GM18951 (cell line): ENCODE measurements around the gene COL23A1.

ENCODE experiments used
- POLR2A ChIP-seq: IDR thresholded peaks from 4 replicates; pipeline ENCODE4 v1.6.1; 2011; ENCODE audit warnings: mild to moderate bottlenecking; ENCODE audit not compliant: insufficient read length, insufficient read depth; ENCODE audit errors: extremely low read depth
- in situ Hi-C: fragments of 300-500 bp; cut with MboI; formaldehyde crosslinking; loops from one replicate; pipeline ENCODE4 v1.12.0; 2022; ENCODE audit warnings: low sequenced_read_pairs, mixed read lengths, inconsistent platforms; ENCODE audit not compliant: unreplicated experiment

COL23A1 gene

DNA sequence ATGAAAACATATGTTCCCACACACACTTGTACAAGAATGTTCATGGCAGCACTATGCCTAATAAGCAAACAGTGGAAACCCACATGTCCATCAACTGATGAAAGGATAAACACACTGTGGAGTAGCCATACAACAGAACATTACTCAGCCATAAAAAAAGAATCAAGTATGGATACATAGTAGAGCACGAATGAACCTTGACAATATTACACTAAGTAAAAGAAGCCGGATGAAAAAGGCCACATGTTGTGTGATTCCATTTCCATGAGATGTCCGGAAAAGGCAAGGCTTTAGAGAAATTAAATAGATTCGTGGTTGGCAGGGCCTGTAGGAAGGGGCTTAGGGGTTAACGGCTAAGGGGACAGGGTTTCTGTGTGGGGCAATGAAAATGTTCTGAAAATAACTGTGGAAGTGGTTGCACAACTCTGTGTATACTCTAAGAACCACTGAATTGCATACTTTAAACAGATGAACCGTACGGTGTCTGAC is 51.4 kb downstream of the COL23A1 start:
- TF ChIP-seq POLR2A = no peak
- in situ Hi-C loops = no loop called here

DNA sequence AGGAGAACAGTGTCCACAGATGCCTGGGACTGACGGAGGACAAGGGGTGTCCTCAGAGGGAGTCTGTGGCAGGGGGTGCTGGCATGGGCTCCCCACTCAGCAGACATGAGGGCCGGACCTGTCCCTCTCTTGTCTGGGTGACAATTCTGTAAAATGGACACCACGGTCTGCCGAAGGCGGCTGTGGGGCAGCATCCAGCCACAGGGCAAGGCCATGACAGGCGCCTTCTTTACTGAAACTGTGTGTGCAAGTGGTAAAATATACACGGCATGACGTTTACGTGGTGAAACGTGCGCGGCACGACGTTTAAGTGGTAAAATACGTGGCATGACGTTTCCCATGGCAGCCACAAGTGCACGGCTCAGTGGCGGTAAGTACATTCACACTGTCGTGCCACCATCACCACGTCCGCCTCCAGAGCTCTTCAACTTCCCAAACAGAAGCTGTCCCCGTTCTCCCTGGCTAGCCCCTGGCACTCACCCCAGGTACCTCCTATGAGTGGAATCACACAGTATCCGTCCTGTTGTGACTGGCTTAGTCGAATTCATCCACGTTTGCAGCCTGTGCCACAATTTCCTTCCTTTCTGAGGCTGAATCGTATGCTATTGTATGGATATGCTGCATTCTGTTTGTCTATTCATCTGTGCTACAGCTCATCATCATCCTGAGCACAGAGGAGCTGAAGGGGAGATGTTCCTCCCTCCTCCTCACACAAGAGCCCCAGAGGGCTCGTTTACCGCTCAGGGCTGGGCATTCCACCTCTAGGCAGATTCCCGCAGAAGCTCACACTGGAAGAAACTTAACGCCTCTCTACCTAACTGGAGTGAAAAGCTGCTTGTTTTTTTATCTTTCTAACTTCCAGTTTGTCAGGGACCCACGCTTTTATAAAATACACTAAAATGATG is 52.5 kb downstream of the COL23A1 start:
- no peak for TF ChIP-seq POLR2A
- in situ Hi-C loops = no loop called here

DNA sequence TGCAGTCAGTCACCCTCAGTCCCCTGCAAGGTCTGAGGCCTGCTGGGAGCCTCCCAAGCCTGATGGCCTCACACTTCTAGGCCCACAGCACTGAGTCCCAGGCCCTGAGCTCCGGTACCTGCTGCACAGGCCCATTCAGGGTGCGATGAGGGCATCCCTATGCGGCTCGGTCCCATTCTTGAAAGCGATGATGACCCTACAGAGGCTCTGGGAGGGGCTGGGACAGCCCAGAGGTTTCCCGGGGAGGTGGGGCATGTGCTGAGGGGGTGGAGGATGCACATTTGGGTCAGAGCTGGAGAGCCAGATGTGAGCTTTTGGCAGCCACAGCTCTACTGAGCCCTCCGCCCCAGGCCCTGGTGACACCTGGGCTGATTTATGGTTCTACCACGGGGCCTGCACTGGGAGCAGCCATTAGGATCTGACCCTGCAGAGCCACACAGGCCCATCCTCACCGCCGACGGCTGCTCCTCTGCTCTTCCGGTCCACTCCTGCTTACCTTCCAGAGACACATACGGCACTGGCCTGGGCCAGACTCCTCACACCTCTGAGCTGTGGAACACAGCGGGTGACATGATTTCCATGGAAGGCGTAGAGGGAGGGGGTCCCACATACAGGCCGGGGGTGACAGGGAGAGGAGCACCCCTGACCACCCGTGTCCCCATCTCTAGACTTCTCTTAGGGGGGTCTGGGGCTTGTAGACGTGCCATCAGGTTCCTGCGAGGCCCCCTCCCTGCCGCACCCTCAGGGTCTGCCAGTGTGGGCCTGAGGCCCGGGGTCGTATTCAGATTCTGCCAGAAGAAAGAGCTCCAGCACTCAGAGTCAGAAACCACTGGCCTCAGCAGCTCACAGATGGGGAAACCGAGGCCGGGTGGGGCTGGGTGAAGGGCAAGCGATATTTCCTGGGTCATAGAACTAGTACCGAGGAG is 53.4 kb downstream of the COL23A1 start:
- in situ Hi-C loops = no loop called here
- TF ChIP-seq POLR2A = no peak

DNA sequence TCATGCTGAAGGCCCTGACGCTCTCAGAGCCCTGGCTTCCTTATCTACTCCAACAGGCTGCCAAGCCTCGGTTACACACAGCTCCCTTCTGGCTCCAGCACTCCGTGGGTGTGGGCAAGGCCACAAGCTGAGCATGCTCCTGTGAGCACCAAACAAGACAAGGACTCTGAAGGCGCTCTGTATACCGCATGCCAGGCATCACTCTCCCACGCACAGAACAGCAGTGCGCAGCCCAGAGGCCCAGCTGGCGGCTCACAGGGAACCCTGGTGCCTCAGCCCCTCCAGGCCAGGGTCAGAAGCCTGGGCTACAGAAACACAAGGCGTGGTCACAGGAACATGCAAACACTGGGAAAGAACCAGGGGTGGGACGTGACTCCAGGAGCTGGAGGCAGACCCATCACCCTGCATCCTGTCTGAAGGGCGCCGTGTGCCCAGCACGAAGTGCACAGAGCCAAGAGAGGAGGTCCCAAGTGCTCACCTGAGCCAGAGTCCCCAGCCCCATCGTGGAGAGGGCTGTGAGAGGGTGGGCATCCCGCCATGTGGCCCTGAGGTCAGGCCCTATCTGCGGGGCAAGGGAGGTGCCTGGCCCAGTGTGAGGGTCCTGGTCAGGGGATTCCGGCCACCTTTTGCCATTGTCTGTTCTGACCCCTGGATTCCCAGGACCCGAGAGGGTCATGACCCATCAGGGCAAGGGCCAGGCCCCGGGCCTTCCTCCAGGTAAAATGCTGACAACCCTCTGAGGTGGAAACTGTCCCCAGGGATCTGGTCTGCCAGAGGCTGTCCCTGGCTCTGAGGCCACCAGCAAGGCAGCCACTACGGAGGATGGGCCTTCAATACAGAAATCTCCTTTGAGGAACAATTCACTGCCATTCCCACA is 54.7 kb downstream of the COL23A1 start:
- TF ChIP-seq POLR2A = no peak
- in situ Hi-C loops = no loop called here

DNA sequence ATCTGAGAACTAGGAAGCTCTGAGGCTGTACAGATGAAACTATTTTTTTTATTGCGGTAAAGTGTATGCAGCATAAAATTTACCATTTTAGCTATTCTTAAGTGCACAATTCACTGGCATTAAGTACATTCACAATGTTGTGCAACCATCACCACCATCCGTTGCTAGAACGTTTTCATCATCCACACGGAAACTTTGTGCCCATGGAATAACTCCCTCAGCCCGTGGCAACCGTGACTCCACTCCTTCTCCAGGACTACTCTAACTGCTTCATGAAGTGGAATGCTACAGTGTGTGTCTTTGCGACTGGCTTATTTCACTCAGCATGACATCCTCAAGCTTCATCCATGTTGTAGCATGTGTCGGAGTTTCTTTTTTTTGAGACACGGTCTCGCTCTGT is 57.1 kb downstream of the COL23A1 start:
- in situ Hi-C loops = no loop called here
- no peak for TF ChIP-seq POLR2A

DNA sequence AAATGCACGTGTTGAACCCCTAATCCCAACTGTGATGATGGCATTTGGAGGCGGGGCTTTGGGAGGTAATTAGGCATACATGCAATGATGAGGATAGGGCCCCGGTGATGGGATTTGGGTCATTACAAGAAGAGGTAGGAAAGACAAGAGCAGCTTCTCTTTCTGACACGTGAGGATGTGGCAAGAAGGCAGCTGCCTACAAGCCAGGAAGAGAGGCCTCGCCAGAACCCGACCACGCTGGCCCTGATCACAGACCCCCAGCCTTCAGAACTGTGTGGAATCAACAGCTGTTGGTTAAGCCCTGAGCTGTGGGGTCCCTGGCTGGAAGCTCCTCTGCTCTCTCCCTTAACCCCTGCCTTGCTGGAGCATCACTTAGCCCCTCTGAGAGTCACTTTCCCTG is 57.5 kb downstream of the COL23A1 start:
- no peak for TF ChIP-seq POLR2A
- in situ Hi-C loops = no loop called here

DNA sequence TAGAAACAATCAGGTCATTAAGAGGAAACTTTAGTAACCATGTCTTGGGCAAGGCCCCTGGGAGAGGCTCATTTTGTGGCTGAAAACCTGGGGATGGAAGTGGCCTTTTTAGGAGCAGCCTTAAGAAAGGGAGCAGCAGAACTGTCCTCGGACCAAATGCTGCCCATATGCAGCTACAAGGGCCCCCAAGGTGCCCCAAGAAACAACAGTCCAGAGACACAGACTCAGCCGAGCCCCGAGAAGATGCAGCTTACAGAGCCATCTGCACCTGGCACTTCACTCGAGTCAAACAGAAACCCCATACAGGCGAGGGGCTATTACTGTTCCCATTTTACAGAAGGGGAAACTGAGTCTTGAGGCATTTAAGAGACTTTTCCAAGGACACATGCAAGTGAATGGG is 58.0 kb downstream of the COL23A1 start:
- in situ Hi-C loops = no loop called here
- no peak for TF ChIP-seq POLR2A

DNA sequence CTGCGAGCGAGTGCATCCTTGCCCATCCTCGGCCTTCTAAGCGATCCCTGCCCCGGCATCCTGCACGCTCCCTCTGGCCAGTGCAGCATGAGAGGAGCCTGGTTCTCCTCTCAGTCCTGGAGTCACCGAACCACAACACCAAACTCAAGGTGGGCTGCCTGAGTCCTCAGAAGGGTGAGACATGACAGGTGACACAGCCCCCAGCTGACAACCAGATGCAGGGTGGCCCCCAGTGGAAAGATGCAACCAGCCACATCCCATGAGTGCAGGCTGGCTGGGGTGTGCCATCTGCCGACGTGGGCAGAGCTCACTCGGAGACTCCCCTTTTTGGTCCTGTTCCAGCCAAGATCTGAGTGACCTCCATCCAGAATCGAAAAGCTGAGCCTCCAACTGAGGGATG is 58.4 kb downstream of the COL23A1 start:
- TF ChIP-seq POLR2A = no peak
- in situ Hi-C loops = no loop called here

DNA sequence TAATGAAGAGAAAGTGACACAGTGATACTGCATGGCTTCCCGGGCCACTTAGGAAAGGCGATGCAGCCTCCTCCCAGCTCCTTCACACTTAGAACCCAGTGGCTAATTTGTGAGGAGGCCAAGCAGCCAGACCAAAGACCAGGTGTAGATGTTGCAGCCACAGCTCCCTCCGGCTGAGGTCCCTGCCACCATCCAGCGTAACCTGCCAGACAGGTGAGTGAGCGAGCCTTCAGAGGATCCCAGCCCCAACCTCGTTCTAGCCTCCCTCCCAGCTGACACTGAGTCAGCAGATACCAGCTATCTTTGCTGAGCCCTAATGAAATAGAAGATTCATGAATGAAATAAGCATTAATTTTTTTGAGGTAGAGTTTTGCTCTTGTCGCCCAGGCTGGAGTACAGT is 59.7 kb downstream of the COL23A1 start:
- TF ChIP-seq POLR2A = no peak
- in situ Hi-C loops = no loop called here

DNA sequence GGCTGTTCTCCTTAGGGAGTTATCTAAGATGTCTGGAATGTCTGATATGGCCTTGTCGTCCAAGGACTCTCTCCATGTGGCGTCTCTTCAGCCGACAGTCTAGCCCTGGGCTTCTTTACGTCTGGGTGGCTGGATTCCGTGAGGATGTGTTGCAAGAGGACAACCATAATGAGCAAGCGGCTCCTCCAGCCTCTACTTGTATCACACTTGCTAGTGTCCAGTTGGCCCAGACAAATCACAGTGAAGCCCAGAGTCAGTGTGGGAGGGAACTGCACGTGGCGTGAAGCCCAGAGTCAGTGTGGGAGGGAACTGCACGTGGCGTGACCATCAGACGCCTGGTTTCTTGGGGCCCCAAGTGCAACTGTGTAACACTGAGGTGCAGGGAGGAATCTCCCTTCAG is 61.1 kb downstream of the COL23A1 start:
- in situ Hi-C loops = no loop called here
- TF ChIP-seq POLR2A = no peak

DNA sequence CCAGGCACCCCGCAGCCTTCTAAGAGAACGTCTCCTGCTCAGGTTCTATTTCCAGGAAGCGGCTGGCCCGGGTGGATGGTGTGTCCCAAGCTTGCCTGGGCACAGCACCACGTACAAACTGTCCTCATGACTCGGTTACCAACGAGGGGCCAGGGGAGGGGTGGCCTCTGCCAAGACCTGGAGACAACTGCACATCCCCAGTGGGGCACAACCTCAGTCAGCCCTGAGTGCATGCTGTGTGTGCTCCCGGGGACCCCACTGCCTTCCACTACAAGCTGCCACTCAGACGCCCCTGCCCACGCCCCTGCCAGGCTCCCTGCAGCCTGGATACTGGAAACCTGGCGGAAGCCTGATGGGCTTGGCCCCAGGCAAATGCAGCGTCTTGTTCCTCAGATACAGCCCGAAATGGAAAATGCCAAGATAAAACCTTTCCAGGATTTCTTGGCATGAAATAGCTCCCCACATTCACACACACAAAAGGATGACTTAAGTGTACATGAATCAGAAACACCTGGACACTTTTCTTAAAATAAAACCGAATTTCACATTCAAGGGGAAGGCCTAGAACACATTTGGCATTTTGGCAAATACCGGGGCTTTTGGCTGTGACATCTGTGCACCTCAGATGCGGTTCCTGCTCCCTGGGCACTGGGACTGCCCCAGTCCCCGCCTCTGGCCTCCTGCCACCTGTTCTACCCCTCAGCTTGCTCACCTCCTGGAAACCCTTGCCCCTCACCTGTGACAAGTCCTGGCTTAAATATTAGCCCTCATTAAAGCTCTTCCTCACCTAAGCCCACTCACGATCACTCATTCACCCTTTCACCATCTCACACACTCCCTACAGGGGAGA is 62.5 kb downstream of the COL23A1 start:
- TF ChIP-seq POLR2A = no peak
- in situ Hi-C loops = no loop called here
